ENCODE results near the gene ZNF689. TPM values are rescaled to one million over a fixed set of nuclear protein-coding genes. Genes with fewer than 3 reads are reported as not detected.
A peak's percentile ranks its signal among the peaks of the same experiment; 100 is the strongest.
"Not testable (repeated sequence)": the region's sequence is repeated elsewhere in the genome, so short reads cannot be mapped to it uniquely, and the experiment has no call there.

Gene ZNF689
- total RNA-seq, 1 experiment from 2014 or later, result 9.8 TPM

DNA sequence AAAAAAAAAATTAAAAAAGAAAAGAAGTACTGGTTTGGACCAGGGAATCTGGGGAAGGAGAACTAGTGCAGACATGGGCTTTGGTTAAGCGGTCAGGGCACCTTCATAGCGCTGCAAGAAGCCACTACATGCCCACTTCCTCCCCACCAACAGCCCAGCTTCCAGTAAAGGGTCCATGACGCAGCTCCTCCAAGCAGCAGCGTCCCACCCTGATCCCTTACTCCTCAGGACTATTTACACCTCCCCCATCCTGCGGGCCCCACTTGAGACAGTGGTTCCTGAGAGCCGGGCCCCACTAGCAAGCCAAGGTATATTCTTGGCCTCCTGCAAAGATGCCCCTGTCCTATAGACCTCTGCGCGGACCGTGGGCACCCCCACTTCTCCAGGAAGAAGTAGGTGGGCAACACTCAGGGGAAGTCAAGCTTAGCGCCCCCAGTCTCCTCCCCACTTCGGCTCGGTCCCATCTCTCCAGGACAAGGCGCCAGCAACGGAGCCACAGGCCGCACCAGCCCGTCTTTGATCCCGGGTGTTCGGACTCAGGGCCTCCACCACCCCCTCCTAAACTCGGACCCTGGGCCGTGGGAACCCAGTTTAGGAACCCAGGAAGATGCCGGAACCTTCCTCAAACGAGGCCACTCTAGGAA, 39.7 kb upstream of the ZNF689 start:
- Histone ChIP-seq H3K4me1 (replicated peaks) (peaks cover 8% of the 10 kb centered on the region), H3K36me3 (peaks cover 7% of the 10 kb centered on the region), H3K27me3 (replicated peaks) (no peaks in the 10 kb centered on the region), H3K27ac (no peak overlapping the region), H3K4me3 (peak overlapping the region; percentile 54; the same call in 1 of the 2 replicates), H3K9me3 (replicated peaks) (no peaks in the 10 kb centered on the region)
- no peak for DNase-seq (ENCODE audit: low read depth in 1 of 2, low spot score in 2 of 2)

DNA sequence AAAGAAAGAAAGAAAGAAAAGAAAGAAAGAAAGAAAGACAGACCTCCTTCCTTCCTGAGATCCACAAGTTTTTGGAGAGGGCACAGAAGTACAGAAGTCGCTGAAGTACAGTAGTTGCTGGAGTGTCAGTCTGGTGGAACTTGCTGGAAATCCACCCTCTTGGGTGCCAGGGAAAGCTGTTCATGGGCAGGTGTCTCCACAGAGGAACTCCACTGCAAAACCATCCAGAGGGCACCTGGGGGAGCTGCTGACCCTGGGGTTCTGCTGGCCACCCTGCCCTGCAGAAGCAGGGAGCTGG, 37.0 kb upstream of the ZNF689 start:
- no peak overlapping the region for H3K27ac ChIP-seq
- no peaks in the 10 kb centered on the region for H3K27me3 ChIP-seq (replicated peaks)
- no peaks in the 10 kb centered on the region for H3K9me3 ChIP-seq (replicated peaks)
- no peaks in the 10 kb centered on the region for H3K36me3 ChIP-seq
- H3K4me3 ChIP-seq, result no peak overlapping the region
- no peak for DNase-seq (ENCODE audit: low read depth in 1 of 2, low spot score in 2 of 2)
- H3K4me1 ChIP-seq (replicated peaks), result peaks cover 8% of the 10 kb centered on the region

DNA sequence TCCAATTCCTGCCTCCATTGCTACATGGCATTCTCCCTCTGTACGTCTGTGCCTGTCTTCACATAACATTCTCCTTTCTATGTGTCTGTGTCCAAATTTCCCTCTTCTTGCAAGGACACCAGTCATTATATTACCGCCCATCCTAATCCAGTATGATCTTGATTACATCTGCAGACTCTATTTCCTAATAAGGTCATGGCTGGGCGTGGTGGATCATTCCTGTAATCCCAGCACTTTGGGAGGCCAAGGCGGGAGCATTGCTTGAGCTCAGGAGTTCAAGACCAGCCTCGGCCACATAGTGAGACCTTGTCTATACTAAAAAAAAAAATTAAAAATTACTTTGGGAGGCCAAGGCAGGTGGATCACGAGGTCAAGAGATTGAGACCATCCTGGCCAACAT, 35.5 kb upstream of the ZNF689 start:
- no peaks in the 10 kb centered on the region for H3K9me3 ChIP-seq (replicated peaks)
- no peak for DNase-seq (ENCODE audit: low read depth in 1 of 2, low spot score in 2 of 2)
- no peaks in the 10 kb centered on the region for H3K36me3 ChIP-seq
- H3K4me3 ChIP-seq, result no peak overlapping the region
- H3K4me1 ChIP-seq (replicated peaks), result peaks cover 5% of the 10 kb centered on the region
- H3K27ac ChIP-seq, result no peak overlapping the region
- H3K27me3 ChIP-seq (replicated peaks), result no peaks in the 10 kb centered on the region

DNA sequence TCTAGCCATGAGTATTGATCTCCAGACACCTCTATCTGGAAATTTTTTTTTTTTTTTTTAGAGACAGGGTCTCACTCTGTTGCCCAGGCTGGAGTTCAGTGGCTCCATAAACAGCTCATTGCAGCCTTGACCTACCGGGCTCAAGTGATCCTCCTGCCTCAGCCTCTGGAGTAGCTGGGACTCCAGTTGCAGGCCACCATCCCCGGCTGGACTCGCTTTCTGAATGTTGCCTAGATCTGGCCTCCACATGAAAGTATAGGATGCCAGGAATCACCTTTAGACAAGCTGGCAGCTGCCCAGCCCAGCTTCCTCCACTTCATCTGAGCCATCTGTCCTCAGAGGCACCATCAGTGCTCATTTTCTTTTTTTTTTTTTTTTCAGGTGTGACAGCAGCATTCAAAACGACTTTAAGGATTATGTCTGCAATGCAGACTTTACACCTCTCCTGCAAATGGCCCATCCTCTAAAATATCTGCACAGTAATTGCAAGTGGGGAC, 34.2 kb upstream of the ZNF689 start:
- Histone ChIP-seq H3K27ac (no peak overlapping the region), H3K27me3 (replicated peaks) (no peaks in the 10 kb centered on the region), H3K4me3 (no peak overlapping the region), H3K9me3 (replicated peaks) (no peaks in the 10 kb centered on the region), H3K4me1 (replicated peaks) (no peaks in the 10 kb centered on the region), H3K36me3 (no peaks in the 10 kb centered on the region)
- DNase-seq (ENCODE audit: low read depth in 1 of 2, low spot score in 2 of 2), result no peak

DNA sequence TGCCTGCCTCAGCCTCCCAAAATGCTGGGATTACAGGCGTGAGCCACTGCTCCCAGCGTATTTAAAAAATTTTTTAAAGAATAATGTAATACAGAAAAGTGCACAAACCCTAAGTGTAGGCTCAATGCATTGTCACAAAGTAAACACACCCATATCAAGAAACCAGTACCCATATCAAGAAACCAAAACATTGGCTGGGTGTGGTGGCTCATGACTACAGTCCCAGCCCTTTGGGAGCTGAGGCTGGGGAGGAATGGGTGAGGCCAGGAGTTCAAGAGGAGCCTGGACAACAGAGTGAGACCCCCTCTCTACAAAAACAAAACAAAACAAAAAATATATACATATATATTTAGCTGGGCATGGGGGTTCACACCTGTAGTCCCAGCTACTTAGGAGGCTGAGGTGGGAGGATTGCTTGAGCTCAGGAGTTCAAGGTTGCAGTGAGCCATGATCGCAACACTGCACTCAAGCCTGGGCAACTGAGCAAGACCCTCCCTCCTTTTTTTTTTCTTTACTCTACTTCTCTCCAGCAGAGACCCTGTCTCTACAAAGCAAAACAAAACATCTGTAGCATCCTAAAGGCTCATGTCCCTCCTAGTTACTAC, 31.3 kb upstream of the ZNF689 start:
- no peak overlapping the region for H3K27ac ChIP-seq
- no peaks in the 10 kb centered on the region for H3K36me3 ChIP-seq
- H3K9me3 ChIP-seq (replicated peaks), result no peaks in the 10 kb centered on the region
- H3K4me1 ChIP-seq (replicated peaks), result no peaks in the 10 kb centered on the region
- no peak for DNase-seq (ENCODE audit: low read depth in 1 of 2, low spot score in 2 of 2)
- H3K27me3 ChIP-seq (replicated peaks), result no peaks in the 10 kb centered on the region
- no peak overlapping the region for H3K4me3 ChIP-seq

DNA sequence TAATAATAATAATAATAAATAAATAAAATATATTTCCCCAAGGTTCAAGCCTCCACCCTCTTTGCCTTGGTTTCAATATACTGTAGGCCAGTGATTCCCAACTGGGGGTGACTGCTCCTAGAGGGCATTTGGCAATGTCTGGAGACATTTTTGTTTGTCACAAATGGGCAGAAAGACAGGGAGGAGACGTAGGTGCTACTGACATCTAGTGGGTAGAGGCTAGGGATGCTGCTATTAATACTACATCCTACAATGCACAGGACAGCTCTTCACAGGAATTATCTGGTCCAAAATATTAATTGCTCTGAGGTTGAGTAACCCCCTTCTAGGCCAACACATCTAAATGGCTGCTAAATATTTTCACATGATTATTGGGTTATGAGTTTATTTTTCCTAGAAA, 27.8 kb upstream of the ZNF689 start:
- Histone ChIP-seq H3K27ac (no peak overlapping the region), H3K4me3 (no peak overlapping the region), H3K36me3 (no peaks in the 10 kb centered on the region), H3K4me1 (replicated peaks) (peaks cover 2% of the 10 kb centered on the region; the same call in 1 of the 2 replicates), H3K9me3 (replicated peaks) (no peaks in the 10 kb centered on the region), H3K27me3 (replicated peaks) (no peaks in the 10 kb centered on the region)
- peak in 1 of 2 experiments; percentile 23 for DNase-seq (ENCODE audit: low read depth in 1 of 2, low spot score in 2 of 2)

DNA sequence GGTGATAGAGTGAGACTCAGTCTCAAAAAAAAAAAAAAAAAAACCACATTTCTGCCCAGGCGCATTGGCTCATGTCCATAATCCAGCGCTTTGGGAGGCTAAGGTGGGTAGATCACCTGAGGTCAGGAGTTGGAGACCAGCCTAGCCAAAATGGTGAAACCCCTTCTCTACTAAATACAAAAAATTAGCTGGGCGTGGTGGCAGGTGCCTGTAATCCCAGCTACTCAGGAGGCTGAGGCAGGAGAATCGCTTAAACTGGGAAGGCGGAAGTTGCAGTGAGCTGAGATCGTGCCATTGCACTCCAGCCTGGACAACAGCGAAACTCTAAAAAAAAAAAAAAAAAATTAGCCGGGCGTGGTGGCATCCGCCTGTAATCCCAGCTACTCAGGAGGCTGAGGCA, 26.9 kb upstream of the ZNF689 start:
- H3K27me3 ChIP-seq (replicated peaks); H3K4me1 ChIP-seq (replicated peaks): not testable (repeated sequence)

DNA sequence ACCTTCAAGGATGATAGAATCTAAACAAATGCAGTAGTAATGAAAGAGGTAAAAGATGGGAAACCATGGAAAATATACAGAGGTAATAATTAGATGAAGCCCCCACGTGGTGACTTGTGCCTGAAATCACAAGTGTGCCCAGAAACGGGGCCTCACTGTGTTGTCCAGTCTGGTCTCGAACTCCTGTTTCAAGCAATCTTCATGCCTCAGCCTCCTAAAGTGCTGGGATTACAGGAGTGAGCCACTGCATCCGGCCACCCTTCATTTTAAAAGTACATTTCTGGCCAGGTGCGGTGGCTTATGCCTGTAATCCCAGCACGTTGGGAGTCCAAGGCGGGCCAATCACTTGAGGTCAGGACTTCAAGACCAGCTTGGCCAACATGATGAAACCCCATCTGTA, 26.4 kb upstream of the ZNF689 start:
- DNase-seq (ENCODE audit: low read depth in 1 of 2, low spot score in 2 of 2), result no peak
- Histone ChIP-seq H3K27ac (no peak overlapping the region), H3K27me3 (replicated peaks) (no peaks in the 10 kb centered on the region), H3K4me3 (no peak overlapping the region), H3K4me1 (replicated peaks) (peaks cover 2% of the 10 kb centered on the region; the same call in 1 of the 2 replicates), H3K9me3 (replicated peaks) (no peaks in the 10 kb centered on the region), H3K36me3 (no peaks in the 10 kb centered on the region)

More for the DNA sequence above, 26.9 kb upstream of the ZNF689 start:
- not testable (repeated sequence) for H3K27ac ChIP-seq; H3K36me3 ChIP-seq; DNase-seq (ENCODE audit: low read depth in 1 of 2, low spot score in 2 of 2); H3K4me3 ChIP-seq; H3K9me3 ChIP-seq (replicated peaks)

DNA sequence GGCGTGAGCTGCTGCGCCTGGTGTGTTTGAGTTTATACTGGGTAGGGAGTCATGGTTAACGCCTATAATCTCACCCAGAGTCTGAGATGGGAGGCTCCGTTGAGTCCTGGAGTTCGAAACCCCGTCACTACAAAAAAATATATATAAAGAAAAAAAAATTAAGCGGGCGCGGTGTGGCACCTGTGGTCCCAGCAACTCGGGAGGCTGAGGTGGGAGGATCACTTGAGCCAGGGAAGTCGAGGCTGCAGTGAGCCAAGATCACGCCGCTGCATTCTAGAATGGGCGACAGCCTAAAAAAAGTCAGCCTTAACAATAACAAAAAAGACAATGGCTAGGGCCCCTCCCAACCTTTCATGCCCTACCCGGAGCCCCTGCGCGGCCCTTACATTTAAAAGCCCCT, 23.3 kb upstream of the ZNF689 start:
- H3K4me3 ChIP-seq, result peak overlapping the region; percentile 52
- no peaks in the 10 kb centered on the region for H3K27me3 ChIP-seq (replicated peaks)
- peaks cover 10% of the 10 kb centered on the region for H3K4me1 ChIP-seq (replicated peaks)
- no peak for DNase-seq (ENCODE audit: low read depth in 1 of 2, low spot score in 2 of 2)
- H3K9me3 ChIP-seq (replicated peaks), result no peaks in the 10 kb centered on the region; the same call in 1 of the 2 replicates
- H3K36me3 ChIP-seq, result no peaks in the 10 kb centered on the region
- peak overlapping the region; percentile 24; the same call in 1 of the 2 replicates for H3K27ac ChIP-seq

DNA sequence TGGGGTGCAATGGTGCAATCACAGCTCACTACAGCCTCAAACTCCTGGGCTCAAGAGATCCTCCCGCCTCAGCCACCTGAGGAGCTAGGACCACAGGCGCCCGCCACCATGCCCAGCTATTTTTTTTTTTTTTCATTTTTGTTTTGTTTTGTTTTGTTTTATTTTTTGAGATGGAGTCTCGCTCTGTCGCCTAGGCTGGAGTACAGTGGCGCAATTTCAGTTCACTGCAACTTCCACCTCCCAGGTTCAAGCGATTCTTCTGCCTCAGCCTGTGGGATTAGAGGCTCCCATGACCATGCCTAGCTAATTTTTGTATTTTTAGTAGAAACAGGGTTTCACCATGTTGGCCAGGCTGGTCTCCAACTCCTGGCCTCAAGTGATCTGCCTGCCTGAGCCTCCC, 22.3 kb upstream of the ZNF689 start:
- H3K27me3 ChIP-seq (replicated peaks); H3K4me3 ChIP-seq; H3K27ac ChIP-seq; H3K9me3 ChIP-seq (replicated peaks); DNase-seq (ENCODE audit: low read depth in 1 of 2, low spot score in 2 of 2); H3K36me3 ChIP-seq: not testable (repeated sequence)
- peaks cover 11% of the 10 kb centered on the region for H3K4me1 ChIP-seq (replicated peaks)

DNA sequence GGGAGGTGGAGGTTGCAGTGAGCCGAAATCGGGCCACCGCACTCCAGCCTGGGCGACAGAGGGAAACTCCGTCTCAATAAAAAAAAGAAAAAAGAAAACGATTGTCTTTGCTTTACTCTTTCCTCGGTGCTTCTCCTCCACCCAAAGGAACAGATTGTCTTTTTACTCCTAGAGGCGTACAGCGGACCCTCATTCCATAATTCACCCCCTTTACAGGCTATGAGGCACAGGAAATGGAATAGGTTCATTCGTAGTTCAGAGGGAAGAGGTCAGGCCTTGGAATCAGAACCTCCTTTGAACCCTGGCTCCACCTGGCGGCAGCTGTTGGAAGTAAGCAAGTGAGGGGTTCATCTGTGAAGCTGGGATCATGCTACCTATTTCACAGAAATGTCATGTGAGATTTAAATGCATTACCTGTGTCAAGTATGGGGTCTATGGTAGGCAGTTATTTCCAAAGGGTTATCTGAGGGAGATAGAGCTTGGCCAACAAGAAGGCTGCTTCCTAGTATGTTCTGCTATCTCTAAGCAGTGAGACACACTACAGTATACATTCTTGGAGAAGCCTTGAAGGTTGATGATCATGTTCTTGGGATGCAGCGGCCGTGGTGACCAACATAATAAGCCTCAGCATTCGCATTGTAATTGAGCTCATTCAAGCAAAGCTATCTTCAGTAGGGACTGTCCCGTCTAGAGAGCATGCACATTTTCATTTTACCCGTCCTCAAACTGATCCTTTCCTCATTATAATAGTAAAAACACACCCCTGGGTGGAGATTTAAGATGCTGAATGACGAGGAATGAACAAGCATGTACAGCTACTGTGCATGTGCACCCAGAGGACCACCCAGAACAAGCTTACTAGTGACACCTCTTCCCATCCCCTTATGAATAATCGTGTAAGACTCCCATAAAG, 18.7 kb upstream of the ZNF689 start:
- Histone ChIP-seq H3K27ac (no peak overlapping the region), H3K4me1 (replicated peaks) (peaks cover 9% of the 10 kb centered on the region), H3K27me3 (replicated peaks) (no peaks in the 10 kb centered on the region), H3K9me3 (replicated peaks) (no peaks in the 10 kb centered on the region; the same call in 1 of the 2 replicates), H3K4me3 (no peak overlapping the region), H3K36me3 (no peaks in the 10 kb centered on the region)
- peak; percentile 54 to 81 for DNase-seq (ENCODE audit: low read depth in 1 of 2, low spot score in 2 of 2)

DNA sequence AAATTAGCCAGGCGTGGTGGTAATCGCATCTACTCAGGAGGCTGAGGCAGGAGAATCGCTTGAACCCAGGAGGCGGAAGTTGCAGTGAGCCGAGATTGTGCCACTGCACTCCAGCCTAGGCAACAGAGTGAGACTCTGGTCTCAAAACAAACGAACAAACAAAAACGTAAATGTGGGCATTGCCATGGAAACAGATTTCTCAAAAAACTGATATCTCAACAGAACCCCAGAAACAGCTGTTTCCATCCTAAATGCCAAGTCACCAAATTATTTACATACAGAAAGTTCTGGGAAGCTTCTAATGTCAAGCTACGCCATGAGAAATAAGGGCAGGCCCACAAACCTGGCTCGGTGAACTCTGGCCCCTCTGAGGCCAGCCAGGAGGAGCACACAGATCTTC, 16.0 kb upstream of the ZNF689 start:
- Histone ChIP-seq H3K36me3 (no peaks in the 10 kb centered on the region), H3K9me3 (replicated peaks) (no peaks in the 10 kb centered on the region; the same call in 1 of the 2 replicates), H3K27ac (no peak overlapping the region), H3K27me3 (replicated peaks) (no peaks in the 10 kb centered on the region), H3K4me1 (replicated peaks) (peaks cover 9% of the 10 kb centered on the region), H3K4me3 (no peak overlapping the region)
- no peak for DNase-seq (ENCODE audit: low read depth in 1 of 2, low spot score in 2 of 2)

DNA sequence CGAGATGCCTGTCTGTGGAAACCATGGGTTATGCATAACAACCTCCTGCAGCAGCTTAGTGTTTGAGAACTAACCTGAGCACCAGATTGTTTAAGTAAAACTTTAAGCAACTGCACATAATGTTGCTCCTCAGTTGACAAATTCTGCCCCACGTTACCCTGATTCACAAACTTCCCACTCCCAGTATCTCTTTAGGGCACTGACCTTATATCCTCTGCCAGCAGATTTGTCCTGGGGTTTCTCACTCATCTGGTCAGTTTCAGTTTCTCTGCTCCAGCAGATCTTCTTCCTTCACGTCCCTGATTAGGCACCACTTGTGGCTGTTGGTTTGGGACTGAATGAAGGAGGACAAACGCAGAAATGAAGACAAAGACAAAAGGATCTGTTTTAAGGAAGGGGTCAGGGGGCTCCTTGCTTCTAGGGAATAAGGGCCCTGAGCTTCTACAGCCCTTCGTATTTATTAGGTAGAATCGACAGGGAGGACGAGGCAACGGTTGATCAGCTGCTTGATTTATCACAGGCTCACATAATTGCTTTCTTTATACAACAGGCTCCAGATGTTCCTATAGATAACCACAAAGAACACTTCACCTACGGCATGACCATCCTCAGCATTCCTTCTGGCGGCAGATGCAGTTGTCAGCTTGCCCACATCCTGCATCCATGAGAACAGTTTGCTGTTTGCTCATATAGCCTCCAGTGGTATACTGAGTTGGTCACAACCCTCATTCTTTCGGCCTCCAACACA, 13.5 kb upstream of the ZNF689 start:
- no peaks in the 10 kb centered on the region for H3K27me3 ChIP-seq (replicated peaks)
- no peak overlapping the region for H3K4me3 ChIP-seq
- H3K36me3 ChIP-seq, result no peaks in the 10 kb centered on the region
- no peaks in the 10 kb centered on the region; the same call in 1 of the 2 replicates for H3K9me3 ChIP-seq (replicated peaks)
- no peak for DNase-seq (ENCODE audit: low read depth in 1 of 2, low spot score in 2 of 2)
- H3K4me1 ChIP-seq (replicated peaks), result peaks cover 3% of the 10 kb centered on the region
- H3K27ac ChIP-seq, result no peak overlapping the region
